ENCODE measurements around the gene KLHL12.

GRCh38 chr1:202888221-202888530 is 38.9 kb downstream of the KLHL12 start:
- TF ChIP-seq CTCF (conservative IDR thresholded peaks at IDR 0.05) = no peak
- TF ChIP-seq EZH2 (IDR thresholded peaks at IDR 0.05; ENCODE audit: low read depth) = no peak

All from PC-9 (cell line).